Heart left ventricle (tissue), 13 donors: ENCODE results near the gene SYK.

Experiments
- POLR2A ChIP-seq, 2 donors: fragments of 450-650 bp; IDR thresholded peaks; one replicate each; pipeline ENCODE4 v1.6.1; 2017; ENCODE audit warnings: antibody characterized with exemption in 2 of 2, mild to moderate bottlenecking in 2 of 2, moderate library complexity in 2 of 2
- TF ChIP-seq, protein P1 (sequence below), 12 donors: fragments of 200-600 bp; sonication (generic) in 4 of 12; IDR thresholded peaks; one replicate each; pipeline versions ENCODE4 v1.5.0 to v1.8.0; 2018 to 2022; ENCODE audit warnings: antibody characterized with exemption in 12 of 12, mild to moderate bottlenecking in 5 of 12
- donor health status: ischemic (EF 13 %, LVEDD 7.1; RV severe dilation, severe dysfunction).
- donor health status: DM: no; HTN: yes; CAD: no.
- donor health status: DM: no; HTN: no; CAD: no.
- donor health status: ischemic (EF 25% LVEDD 6.9; RV normal size, moderate dysfunction).
- donor health status: ischemic (EF 25% LVEDD 5.7; RV mildly dilated, moderate dysfunction).
- donor health status: ischemic (EF 35%, LVEDD 5.7; RV mildly dilated, moderate dysfunction).
- donor health status: nonischemic (EF 11% LVEDD 7.7; RV severe dilation, severe dysfunction).
- donor health status: DM: yes; HTN: yes; CAD: no.
- donor health status: PGD.
- donor health status: ischemic (EF 29% LVEDD 5.4; RV normal size, mild dysfunction).
- donor health status: nonischemic (EF 23%, LVEDD 6.1; RV moderate dilation, normal function).

DNA sequence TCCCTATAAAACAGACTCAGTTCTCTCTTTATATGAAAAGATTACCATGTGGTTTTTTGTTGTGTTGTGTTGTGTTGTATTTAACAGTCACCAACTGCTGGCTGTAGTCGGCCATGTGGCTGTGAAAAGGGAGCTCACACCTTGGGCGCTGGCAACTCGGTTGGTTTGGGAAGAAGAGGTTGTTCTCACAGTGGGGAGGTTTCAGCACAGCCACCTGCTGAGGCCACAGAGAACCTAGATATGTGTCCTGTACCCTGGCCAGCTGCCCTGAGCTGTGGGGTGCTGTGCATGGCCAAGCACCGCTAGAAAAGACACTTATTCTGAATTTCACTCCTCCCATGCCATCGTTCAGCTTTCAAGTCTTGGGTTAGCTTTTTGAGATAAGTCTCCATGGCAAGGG is 58.8 kb downstream of the SYK start:
- TF ChIP-seq, protein P1, sequence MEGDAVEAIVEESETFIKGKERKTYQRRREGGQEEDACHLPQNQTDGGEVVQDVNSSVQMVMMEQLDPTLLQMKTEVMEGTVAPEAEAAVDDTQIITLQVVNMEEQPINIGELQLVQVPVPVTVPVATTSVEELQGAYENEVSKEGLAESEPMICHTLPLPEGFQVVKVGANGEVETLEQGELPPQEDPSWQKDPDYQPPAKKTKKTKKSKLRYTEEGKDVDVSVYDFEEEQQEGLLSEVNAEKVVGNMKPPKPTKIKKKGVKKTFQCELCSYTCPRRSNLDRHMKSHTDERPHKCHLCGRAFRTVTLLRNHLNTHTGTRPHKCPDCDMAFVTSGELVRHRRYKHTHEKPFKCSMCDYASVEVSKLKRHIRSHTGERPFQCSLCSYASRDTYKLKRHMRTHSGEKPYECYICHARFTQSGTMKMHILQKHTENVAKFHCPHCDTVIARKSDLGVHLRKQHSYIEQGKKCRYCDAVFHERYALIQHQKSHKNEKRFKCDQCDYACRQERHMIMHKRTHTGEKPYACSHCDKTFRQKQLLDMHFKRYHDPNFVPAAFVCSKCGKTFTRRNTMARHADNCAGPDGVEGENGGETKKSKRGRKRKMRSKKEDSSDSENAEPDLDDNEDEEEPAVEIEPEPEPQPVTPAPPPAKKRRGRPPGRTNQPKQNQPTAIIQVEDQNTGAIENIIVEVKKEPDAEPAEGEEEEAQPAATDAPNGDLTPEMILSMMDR (IDR thresholded peaks at IDR 0.05): no peak
- no peak for TF ChIP-seq POLR2A (IDR thresholded peaks at IDR 0.05)
